ENCODE data around the gene TMEM121. TPM values are rescaled to one million over a fixed set of nuclear protein-coding genes. Genes with fewer than 3 reads are reported as not detected.

Gene TMEM121
- total and polyA plus RNA-seq, 10 of the 15 experiments (the other 5 are each of a cell fraction or from before 2014, with no cell fraction given) = 0.04 to 4.9 (median 1.2) TPM; not detected in 2

GRCh38 chr14:105492031-105492970 is 34.1 kb upstream of the TMEM121 start (continued):
- TF ChIP-seq, protein P1, sequence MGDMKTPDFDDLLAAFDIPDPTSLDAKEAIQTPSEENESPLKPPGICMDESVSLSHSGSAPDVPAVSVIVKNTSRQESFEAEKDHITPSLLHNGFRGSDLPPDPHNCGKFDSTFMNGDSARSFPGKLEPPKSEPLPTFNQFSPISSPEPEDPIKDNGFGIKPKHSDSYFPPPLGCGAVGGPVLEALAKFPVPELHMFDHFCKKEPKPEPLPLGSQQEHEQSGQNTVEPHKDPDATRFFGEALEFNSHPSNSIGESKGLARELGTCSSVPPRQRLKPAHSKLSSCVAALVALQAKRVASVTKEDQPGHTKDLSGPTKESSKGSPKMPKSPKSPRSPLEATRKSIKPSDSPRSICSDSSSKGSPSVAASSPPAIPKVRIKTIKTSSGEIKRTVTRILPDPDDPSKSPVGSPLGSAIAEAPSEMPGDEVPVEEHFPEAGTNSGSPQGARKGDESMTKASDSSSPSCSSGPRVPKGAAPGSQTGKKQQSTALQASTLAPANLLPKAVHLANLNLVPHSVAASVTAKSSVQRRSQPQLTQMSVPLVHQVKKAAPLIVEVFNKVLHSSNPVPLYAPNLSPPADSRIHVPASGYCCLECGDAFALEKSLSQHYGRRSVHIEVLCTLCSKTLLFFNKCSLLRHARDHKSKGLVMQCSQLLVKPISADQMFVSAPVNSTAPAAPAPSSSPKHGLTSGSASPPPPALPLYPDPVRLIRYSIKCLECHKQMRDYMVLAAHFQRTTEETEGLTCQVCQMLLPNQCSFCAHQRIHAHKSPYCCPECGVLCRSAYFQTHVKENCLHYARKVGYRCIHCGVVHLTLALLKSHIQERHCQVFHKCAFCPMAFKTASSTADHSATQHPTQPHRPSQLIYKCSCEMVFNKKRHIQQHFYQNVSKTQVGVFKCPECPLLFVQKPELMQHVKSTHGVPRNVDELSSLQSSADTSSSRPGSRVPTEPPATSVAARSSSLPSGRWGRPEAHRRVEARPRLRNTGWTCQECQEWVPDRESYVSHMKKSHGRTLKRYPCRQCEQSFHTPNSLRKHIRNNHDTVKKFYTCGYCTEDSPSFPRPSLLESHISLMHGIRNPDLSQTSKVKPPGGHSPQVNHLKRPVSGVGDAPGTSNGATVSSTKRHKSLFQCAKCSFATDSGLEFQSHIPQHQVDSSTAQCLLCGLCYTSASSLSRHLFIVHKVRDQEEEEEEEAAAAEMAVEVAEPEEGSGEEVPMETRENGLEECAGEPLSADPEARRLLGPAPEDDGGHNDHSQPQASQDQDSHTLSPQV (IDR thresholded peaks at IDR 0.05) = no peak
- TF ChIP-seq, protein P2, sequence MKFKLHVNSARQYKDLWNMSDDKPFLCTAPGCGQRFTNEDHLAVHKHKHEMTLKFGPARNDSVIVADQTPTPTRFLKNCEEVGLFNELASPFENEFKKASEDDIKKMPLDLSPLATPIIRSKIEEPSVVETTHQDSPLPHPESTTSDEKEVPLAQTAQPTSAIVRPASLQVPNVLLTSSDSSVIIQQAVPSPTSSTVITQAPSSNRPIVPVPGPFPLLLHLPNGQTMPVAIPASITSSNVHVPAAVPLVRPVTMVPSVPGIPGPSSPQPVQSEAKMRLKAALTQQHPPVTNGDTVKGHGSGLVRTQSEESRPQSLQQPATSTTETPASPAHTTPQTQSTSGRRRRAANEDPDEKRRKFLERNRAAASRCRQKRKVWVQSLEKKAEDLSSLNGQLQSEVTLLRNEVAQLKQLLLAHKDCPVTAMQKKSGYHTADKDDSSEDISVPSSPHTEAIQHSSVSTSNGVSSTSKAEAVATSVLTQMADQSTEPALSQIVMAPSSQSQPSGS (IDR thresholded peaks at IDR 0.05; ENCODE audit: low read length) = no peak
- no peak for TF ChIP-seq PAX8 (IDR thresholded peaks at IDR 0.05)
- TF ChIP-seq, protein P3, sequence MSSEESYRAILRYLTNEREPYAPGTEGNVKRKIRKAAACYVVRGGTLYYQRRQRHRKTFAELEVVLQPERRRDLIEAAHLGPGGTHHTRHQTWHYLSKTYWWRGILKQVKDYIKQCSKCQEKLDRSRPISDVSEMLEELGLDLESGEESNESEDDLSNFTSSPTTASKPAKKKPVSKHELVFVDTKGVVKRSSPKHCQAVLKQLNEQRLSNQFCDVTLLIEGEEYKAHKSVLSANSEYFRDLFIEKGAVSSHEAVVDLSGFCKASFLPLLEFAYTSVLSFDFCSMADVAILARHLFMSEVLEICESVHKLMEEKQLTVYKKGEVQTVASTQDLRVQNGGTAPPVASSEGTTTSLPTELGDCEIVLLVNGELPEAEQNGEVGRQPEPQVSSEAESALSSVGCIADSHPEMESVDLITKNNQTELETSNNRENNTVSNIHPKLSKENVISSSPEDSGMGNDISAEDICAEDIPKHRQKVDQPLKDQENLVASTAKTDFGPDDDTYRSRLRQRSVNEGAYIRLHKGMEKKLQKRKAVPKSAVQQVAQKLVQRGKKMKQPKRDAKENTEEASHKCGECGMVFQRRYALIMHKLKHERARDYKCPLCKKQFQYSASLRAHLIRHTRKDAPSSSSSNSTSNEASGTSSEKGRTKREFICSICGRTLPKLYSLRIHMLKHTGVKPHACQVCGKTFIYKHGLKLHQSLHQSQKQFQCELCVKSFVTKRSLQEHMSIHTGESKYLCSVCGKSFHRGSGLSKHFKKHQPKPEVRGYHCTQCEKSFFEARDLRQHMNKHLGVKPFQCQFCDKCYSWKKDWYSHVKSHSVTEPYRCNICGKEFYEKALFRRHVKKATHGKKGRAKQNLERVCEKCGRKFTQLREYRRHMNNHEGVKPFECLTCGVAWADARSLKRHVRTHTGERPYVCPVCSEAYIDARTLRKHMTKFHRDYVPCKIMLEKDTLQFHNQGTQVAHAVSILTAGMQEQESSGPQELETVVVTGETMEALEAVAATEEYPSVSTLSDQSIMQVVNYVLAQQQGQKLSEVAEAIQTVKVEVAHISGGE (CRISPR knock-in tag; IDR thresholded peaks at IDR 0.05) = no peak

Data from GM12878 (cell line).